HepG2 (cell line): Measurements from ENCODE around the gene GARIN3. TPM values are rescaled to one million over a fixed set of nuclear protein-coding genes. Genes with fewer than 3 reads are reported as not detected.

Experiments
- ATAC-seq: fragments of 200-7000 bp; cut with Tn5 transposase; 3 replicates; pipeline ENCODE4 v1.9.1; 2020; ENCODE audit warnings: mild to moderate bottlenecking, moderate library complexity
- BruUV-seq: library from RNA; stranded (reverse); fragments of 400-500 nt; replicated peaks from 2 replicates; lab custom pipeline; 2021; lab: Mats Ljungman, UMichigan
- CTCF ChIA-PET: fragments of 300-600 bp; formaldehyde crosslinking; extraction: SDS; loops from one replicate; lab custom pipeline; 2021; ENCODE audit warnings: low total read pairs, inconsistent platforms, low intra/inter-chr PET ratio; lab: Yijun Ruan, JAX
- POLR2A ChIA-PET: fragments of 350-600 bp; sonication (Branson Sonifier 250); formaldehyde crosslinking; loops from one replicate; lab custom pipeline; 2020; ENCODE audit warnings: antibody characterized with exemption, inconsistent platforms; lab: Yijun Ruan, JAX
- DNase-seq: peaks from one replicate; pipeline ENCODE4 v3.0.0-alpha.2; 2015; ENCODE audit warnings: low spot score
- FAIRE-seq: peaks from 3 replicates; lab custom pipeline; 2011; peaks lifted over from hg19 to GRCh38; lab: Jason Lieb, UNC
- H2AFZ ChIP-seq: one replicate; pipeline ENCODE4 v1.6.1; 2011; ENCODE audit warnings: low read length, inconsistent platforms
- H3K27ac ChIP-seq: fragments of 300-600 bp; 3 replicates; pipeline ENCODE4 v1.8.0; 2011; ENCODE audit warnings: mixed run types, mild to moderate bottlenecking, mixed read lengths, low read length, inconsistent platforms; ENCODE audit not compliant: insufficient read depth; ENCODE audit errors: extremely low read length
- H3K27me3 ChIP-seq, 2 experiments: fragments of 200-600 bp in 1 of 2; 2 replicates in 1 of 2; 3 replicates in 1 of 2; pipeline versions ENCODE4 v1.6.0 to v1.8.0; 2011; ENCODE audit warnings: low read length in 2 of 2, mild to moderate bottlenecking in 2 of 2, moderate library complexity in 2 of 2, inconsistent platforms in 1 of 2; ENCODE audit not compliant: insufficient read depth in 2 of 2, control insufficient read depth in 1 of 2
- H3K36me3 ChIP-seq, 2 experiments: fragments of 200-600 bp in 1 of 2; replicated peaks in 1 of 2; 2 replicates in 1 of 2; 3 replicates in 1 of 2; pipeline versions ENCODE4 v1.5.1 to v1.8.0; 2011; ENCODE audit warnings: low read length in 2 of 2, inconsistent platforms in 1 of 2; ENCODE audit not compliant: insufficient read depth in 2 of 2, control insufficient read depth in 1 of 2
- H3K4me1 ChIP-seq: 2 replicates; pipeline ENCODE4 v1.5.1; 2012; ENCODE audit warnings: low read length, inconsistent platforms; ENCODE audit not compliant: insufficient read depth
- H3K4me2 ChIP-seq: 2 replicates; pipeline ENCODE4 v1.6.0; 2011; ENCODE audit warnings: low read depth, low read length, inconsistent platforms
- H3K4me3 ChIP-seq, 3 experiments: fragments of 200-600 bp in 1 of 3; sonication (generic), shearing (Covaris generic) in 1 of 3; replicated peaks in 1 of 3; 2 replicates each; pipeline ENCODE4 v1.5.1; 2011 to 2016; ENCODE audit warnings: low read length in 3 of 3, inconsistent platforms in 2 of 3, low read depth in 2 of 3, mild to moderate bottlenecking in 2 of 3, control low read depth in 1 of 3, mixed read lengths in 1 of 3; ENCODE audit not compliant: insufficient read depth in 1 of 3
- H3K79me2 ChIP-seq: one replicate; pipeline ENCODE4 v1.6.1; 2011; ENCODE audit warnings: low read length, inconsistent platforms; ENCODE audit not compliant: insufficient read depth
- H3K9ac ChIP-seq: 2 replicates; pipeline ENCODE4 v1.6.0; 2011; ENCODE audit warnings: mild to moderate bottlenecking, low read depth, low read length, inconsistent platforms; ENCODE audit not compliant: insufficient read depth
- H3K9me3 ChIP-seq: 2 replicates; pipeline ENCODE4 v1.5.1; 2012; ENCODE audit warnings: mild to moderate bottlenecking, low read length
- H4K20me1 ChIP-seq: 2 replicates; pipeline ENCODE4 v1.6.0; 2011; ENCODE audit warnings: inconsistent platforms, mild to moderate bottlenecking, low read length, moderate library complexity; ENCODE audit not compliant: insufficient read depth
- AKNA ChIP-seq: sonication (generic); formaldehyde crosslinking; IDR thresholded peaks from 2 replicates; pipeline ENCODE4 v1.4.0; 2020; ENCODE audit warnings: missing genetic modification reagents, borderline replicate concordance
- ATF2 ChIP-seq: sonication (generic); formaldehyde crosslinking; IDR thresholded peaks from 2 replicates; pipeline ENCODE4 v1.4.0; 2020; ENCODE audit warnings: missing genetic modification reagents
- BCL3 ChIP-seq: sonication (generic); formaldehyde crosslinking; IDR thresholded peaks from 2 replicates; pipeline ENCODE4 v1.5.1; 2020; ENCODE audit warnings: mild to moderate bottlenecking, missing genetic modification reagents, moderate library complexity
- MEF2D ChIP-seq: sonication (generic); formaldehyde crosslinking; IDR thresholded peaks from 2 replicates; pipeline ENCODE4 v1.5.1; 2020; ENCODE audit warnings: mild to moderate bottlenecking, missing genetic modification reagents
- RBM22 ChIP-seq: fragments of 200-400 bp; formaldehyde crosslinking; optimal IDR thresholded peaks from 2 replicates; pipeline ENCODE3; 2017; ENCODE audit warnings: mild to moderate bottlenecking, low read length, moderate library complexity
- ZHX2 ChIP-seq, 2 experiments: sonication (generic) in 1 of 2; formaldehyde crosslinking in 1 of 2; IDR thresholded peaks; 2 replicates each; pipeline versions ENCODE4 v1.6.1 to v1.9.0; 2014 to 2022; ENCODE audit warnings: antibody characterized with exemption in 1 of 2, borderline replicate concordance in 1 of 2, inconsistent platforms in 1 of 2, low read depth in 1 of 2, missing genetic modification reagents in 1 of 2
- ZNF530 ChIP-seq: sonication (generic); formaldehyde crosslinking; IDR thresholded peaks from 2 replicates; pipeline ENCODE4 v1.5.0; 2020; ENCODE audit warnings: low read depth, mild to moderate bottlenecking, missing genetic modification reagents
- ZNF776 ChIP-seq: sonication (generic); formaldehyde crosslinking; IDR thresholded peaks from 2 replicates; pipeline ENCODE4 v1.4.0; 2020; ENCODE audit warnings: mild to moderate bottlenecking, missing genetic modification reagents
- ZNF878 ChIP-seq: sonication (generic); formaldehyde crosslinking; IDR thresholded peaks from 2 replicates; pipeline ENCODE4 v1.8.1; 2023; ENCODE audit warnings: mild to moderate bottlenecking, missing genetic modification reagents, moderate library complexity
- ZSCAN9 ChIP-seq: IDR thresholded peaks from 2 replicates; pipeline ENCODE4 v1.6.1; 2016; ENCODE audit warnings: borderline replicate concordance
- WGBS: methylation state at CpG from one replicate; pipeline ENCODE4 v1.1.6; 2017; ENCODE audit warnings: low lambda C conversion rate; 5-methylcytosine and 5-hydroxymethylcytosine counted together
- in situ Hi-C: cut with HindIII; loops from 2 replicates; pipeline ENCODE4 v1.10.0; 2017; ENCODE audit warnings: low pct_unique_long_range_greater_than_20kb; ENCODE audit not compliant: extremely low pct_ligation_motif_present
- intact Hi-C: fragments of 100-400 bp; cut with micrococcal nuclease; formaldehyde crosslinking; loops from one replicate; pipeline ENCODE4 v1.10.0; 2022; ENCODE audit not compliant: unreplicated experiment
- polyA plus RNA-seq, 8 experiments: library from polyadenylated mRNA; depleted of rRNA in 3 of 8; stranded (reverse) in 7 of 8; unstranded in 1 of 8; fragments of >200 nt; fragmentation: Illumina TruSeq in 4 of 8; extraction: Trizol in 4 of 8; gene quantifications; 2 replicates each; pipeline versions ENCODE4 v1.2.1 to v1.2.3, GENCODE V29; 2011 to 2016; ENCODE audit warnings: low read depth in 4 of 8, missing spikeins in 1 of 8, mixed read lengths in 1 of 8; ENCODE audit not compliant: insufficient read depth in 1 of 8
- total RNA-seq, 5 experiments: library from RNA; depleted of rRNA; stranded (reverse); fragments of >200 nt; fragmentation: Illumina TruSeq; extraction: Trizol; gene quantifications; 2 replicates each; pipeline ENCODE4 v1.2.3, GENCODE V29; 2016; ENCODE audit warnings: low read depth in 1 of 5

GARIN3 gene
- total and polyA plus RNA-seq, 2 of the 13 experiments (the other 11 are each of a cell fraction or from before 2014, with no cell fraction given): not detected

- in situ Hi-C loops (no loop called here), intact Hi-C loops (no loop called here)
- DNase-seq (no peak), FAIRE-seq (no peak), ATAC-seq (no peak)
- Histone ChIP-seq H3K27me3 (no peaks in the 10 kb centered on the region), H3K4me1 (0 out of 2 replicates have a peak, but pooled peaks cover 5% of the 10 kb centered on the region), H3K79me2 (no peaks in the 10 kb centered on the region), H2AFZ (no peak overlapping the region), H3K4me3 (no peak overlapping the region), H4K20me1 (no peaks in the 10 kb centered on the region), H3K9ac (no peak overlapping the region), H3K4me2 (no peak overlapping the region), H3K9me3 (peaks cover 4% of the 10 kb centered on the region; the same call in 1 of the 2 replicates), H3K27ac (no peak overlapping the region), H3K36me3 (no peaks in the 10 kb centered on the region)
- BruUV-seq: no TSS peak
- 21% methylated on average over 6 of the region's 6 CpGs for whole genome bisulfite sequencing
- CTCF ChIA-PET: no interaction called here
- POLR2A ChIA-PET: no interaction called here
- TF ChIP-seq ZSCAN9 (CRISPR knock-in tag) (no peak), ATF2 (CRISPR knock-in tag) (no peak), ZNF878 (CRISPR knock-in tag) (no peak), ZNF776 (CRISPR knock-in tag) (no peak), ZHX2 (IDR thresholded peaks at IDR 0.05; ENCODE audit: low read depth) (no peak), ZHX2 (CRISPR knock-in tag; IDR thresholded peaks at IDR 0.05; ENCODE audit: borderline replicate concordance) (no peak), MEF2D (CRISPR knock-in tag) (no peak), BCL3 (no peak), ZNF530 (CRISPR knock-in tag) (no peak), RBM22 (no peak), AKNA (CRISPR knock-in tag) (no peak)
Observed at GRCh38 chr5:157116483-157116954, 49.5 kb downstream of the GARIN3 start.
